Activated CD8-positive, alpha-beta memory T cell treated with anti-CD3 and anti-CD28 coated beads for 36 hours (primary cell): ENCODE measurements around the gene SF3B2. TPM values are rescaled to one million over a fixed set of nuclear protein-coding genes. Genes with fewer than 3 reads are reported as not detected.
"Not testable (repeated sequence)": the region's sequence is repeated elsewhere in the genome, so short reads cannot be mapped to it uniquely, and the experiment has no call there.

ENCODE experiments used
- CTCF ChIA-PET: fragments of 350-600 bp; sonication (Branson Sonifier 250); formaldehyde crosslinking; loops from one replicate; lab custom pipeline; 2021; ENCODE audit warnings: antibody characterized with exemption; lab: Charles Lee
- POLR2A ChIA-PET: fragments of 350-600 bp; sonication (Branson Sonifier 250); formaldehyde crosslinking; loops from one replicate; lab custom pipeline; 2021; ENCODE audit warnings: antibody characterized with exemption; lab: Charles Lee
- total RNA-seq, 2 experiments: library from RNA; stranded (reverse); gene quantifications; one replicate each; pipeline ENCODE4 v1.2.3, GENCODE V29; 2021

The SF3B2 gene
- total RNA-seq = 100 to 1,000 TPM; 259 to 261 TPM

DNA sequence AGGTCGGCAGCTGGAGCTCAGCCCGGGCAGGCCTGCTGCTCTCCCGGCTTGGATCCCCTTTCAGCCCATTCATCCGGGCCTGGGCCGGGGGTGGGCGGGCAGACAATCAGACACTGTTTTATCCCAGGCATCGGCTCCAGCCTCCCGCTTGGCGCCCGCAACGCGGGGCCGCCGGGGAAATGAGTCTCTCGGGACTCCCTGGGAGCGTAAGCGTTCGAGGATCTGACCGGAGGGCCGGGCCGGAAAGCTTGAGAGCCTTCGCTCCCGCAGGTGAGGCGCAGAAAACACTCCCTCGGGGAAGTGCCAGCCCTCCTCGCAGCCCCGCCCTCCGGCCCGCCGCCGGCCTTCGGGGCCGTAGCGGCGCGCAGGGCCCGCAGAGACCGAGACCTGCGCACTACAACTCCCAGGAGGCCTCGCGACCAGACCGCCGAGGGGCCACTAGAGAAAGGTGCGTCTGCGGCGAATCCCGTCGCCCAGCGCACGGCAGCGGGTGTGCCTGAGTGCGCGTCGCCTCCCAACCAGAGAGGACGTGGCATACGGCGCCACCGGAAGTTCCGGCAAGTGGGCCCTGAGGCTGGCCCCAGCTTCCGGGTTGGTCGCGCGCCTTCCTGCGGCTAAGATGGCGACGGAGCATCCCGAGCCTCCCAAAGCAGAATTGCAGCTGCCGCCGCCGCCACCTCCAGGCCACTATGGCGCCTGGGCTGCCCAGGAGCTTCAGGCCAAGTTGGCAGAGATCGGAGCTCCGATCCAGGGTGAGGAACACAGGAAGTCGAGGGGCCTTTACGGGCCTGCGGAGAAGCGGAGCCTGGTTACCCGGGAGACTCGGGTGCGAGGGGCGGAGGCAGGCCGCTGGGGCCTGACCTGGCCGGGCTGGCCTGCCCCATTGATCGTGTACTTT, at the start of gene SF3B2:
SF3B2 (plus strand) TSS at position 599 of the 898 bp plus-strand sequence; CDS start at position 620, 21 bp downstream.
- ChIA-PET POLR2A (interaction anchor here (0.6 to 1.9 kb wide), 7 partner anchors 8 to 1562 kb away, joined by 3 to 14 read pairs (median 4); partner anchors contain the start of gene PACS1), CTCF (interaction anchor here (0.8 to 6.2 kb wide), 7 partner anchors 8 to 82 kb away, joined by 3 to 40 read pairs (median 3); partner anchors contain the start of genes CST6 and PACS1)

- CTCF ChIA-PET = interaction anchor here (0.7 to 1.2 kb wide), 3 partner anchors 19 to 144 kb away, joined by 3 to 5 read pairs (median 3); partner anchors contain the start of gene CFL1
- POLR2A ChIA-PET = interaction anchor here (0.6 to 1.5 kb wide), 3 partner anchors 24 to 112 kb away, joined by 3 to 7 read pairs (median 4); partner anchors contain the start of genes CCDC85B and FOSL1
These were observed 49.4 kb upstream of the SF3B2 start for GRCh38 chr11:66002648-66003225.

- ChIA-PET CTCF (no interaction called here), POLR2A (interaction anchor here (0.6 to 1.5 kb wide), 2 partner anchors 25 to 113 kb away, joined by 4 to 7 read pairs; partner anchors contain the start of gene CCDC85B)
These were observed 48.9 kb upstream of the SF3B2 start for GRCh38 chr11:66003291-66003690.

GRCh38 chr11:66004186-66004585, 48.0 kb upstream of the SF3B2 start:
- ChIA-PET POLR2A (no interaction called here), CTCF (no interaction called here)

GRCh38 chr11:66006134-66006890, 45.9 kb upstream of the SF3B2 start:
- ChIA-PET POLR2A (interaction anchor here (0.5 kb wide), 1 partner anchor 78 kb away, joined by 6 read pairs; no protein-coding TSS in a partner anchor), CTCF (no interaction called here)

- CTCF ChIA-PET = no interaction called here
- POLR2A ChIA-PET = no interaction called here
These were observed 45.3 kb upstream of the SF3B2 start for GRCh38 chr11:66006891-66007176.

- ChIA-PET CTCF (no interaction called here), POLR2A (no interaction called here)
These were observed 44.9 kb upstream of the SF3B2 start for GRCh38 chr11:66007201-66007634.

DNA sequence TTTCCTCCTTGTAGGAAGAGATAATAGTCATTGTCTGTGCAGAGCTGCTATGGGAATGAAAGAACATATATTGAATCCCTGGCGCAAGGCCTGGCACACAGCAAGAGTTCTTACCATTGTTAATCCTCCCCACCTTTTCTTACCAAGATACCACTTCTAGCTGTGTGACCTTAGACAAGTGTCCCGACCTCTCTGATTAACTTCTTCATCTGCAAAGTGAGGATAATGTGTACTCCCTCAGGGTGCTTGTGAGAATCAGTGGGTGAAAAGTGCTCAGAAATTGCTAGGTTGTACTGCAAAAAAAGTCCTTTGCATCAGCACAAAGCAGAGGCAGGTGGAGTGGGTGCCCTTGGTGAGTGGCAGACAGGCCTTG, 44.1 kb upstream of the SF3B2 start:
- ChIA-PET POLR2A (no interaction called here), CTCF (interaction anchor here (1.0 to 2.4 kb wide), 4 partner anchors 14 to 296 kb away, joined by 3 to 13 read pairs (median 5); partner anchors contain the start of genes CATSPER1 and KAT5)

GRCh38 chr11:66008468-66009101, 43.6 kb upstream of the SF3B2 start:
- ChIA-PET POLR2A (interaction anchor here (0.6 kb wide), 1 partner anchor 150 kb away, joined by 4 read pairs; no protein-coding TSS in a partner anchor), CTCF (interaction anchor here (0.7 to 2.4 kb wide), 5 partner anchors 14 to 297 kb away, joined by 3 to 13 read pairs (median 4); partner anchors contain the start of genes CATSPER1 and KAT5)

- POLR2A ChIA-PET = not testable (repeated sequence)
- CTCF ChIA-PET = interaction anchor here (1.2 to 2.4 kb wide), 2 partner anchors 12 to 22 kb away, joined by 5 to 13 read pairs; no protein-coding TSS in a partner anchor
These were observed 42.1 kb upstream of the SF3B2 start for GRCh38 chr11:66010036-66010435.

- ChIA-PET CTCF (interaction anchor here (0.7 to 3.5 kb wide), 3 partner anchors 11 to 57 kb away, joined by 3 to 17 read pairs (median 3); no protein-coding TSS in a partner anchor), POLR2A (interaction anchor here (0.6 to 0.9 kb wide), 5 partner anchors 52 to 290 kb away, joined by 3 to 4 read pairs (median 4); partner anchors contain the start of genes CFL1 and YIF1A)
These were observed 40.9 kb upstream of the SF3B2 start for GRCh38 chr11:66011239-66011784.

GRCh38 chr11:66011785-66012303, 40.3 kb upstream of the SF3B2 start, which contains the start of gene CST6:
CST6 (plus strand) TSS chr11:66012008; CDS start chr11:66012045, 37 bp downstream.
- ChIA-PET CTCF (interaction anchor here (0.7 to 3.5 kb wide), 3 partner anchors 11 to 57 kb away, joined by 3 to 17 read pairs (median 3); no protein-coding TSS in a partner anchor), POLR2A (interaction anchor here (0.6 to 0.9 kb wide), 5 partner anchors 51 to 290 kb away, joined by 3 to 4 read pairs (median 4); partner anchors contain the start of genes CFL1 and YIF1A)

- POLR2A ChIA-PET = no interaction called here
- CTCF ChIA-PET = interaction anchor here (1.3 to 3.5 kb wide), 2 partner anchors 10 to 39 kb away, joined by 3 to 17 read pairs; no protein-coding TSS in a partner anchor
These were observed 39.7 kb upstream of the SF3B2 start for GRCh38 chr11:66012371-66012945.

DNA sequence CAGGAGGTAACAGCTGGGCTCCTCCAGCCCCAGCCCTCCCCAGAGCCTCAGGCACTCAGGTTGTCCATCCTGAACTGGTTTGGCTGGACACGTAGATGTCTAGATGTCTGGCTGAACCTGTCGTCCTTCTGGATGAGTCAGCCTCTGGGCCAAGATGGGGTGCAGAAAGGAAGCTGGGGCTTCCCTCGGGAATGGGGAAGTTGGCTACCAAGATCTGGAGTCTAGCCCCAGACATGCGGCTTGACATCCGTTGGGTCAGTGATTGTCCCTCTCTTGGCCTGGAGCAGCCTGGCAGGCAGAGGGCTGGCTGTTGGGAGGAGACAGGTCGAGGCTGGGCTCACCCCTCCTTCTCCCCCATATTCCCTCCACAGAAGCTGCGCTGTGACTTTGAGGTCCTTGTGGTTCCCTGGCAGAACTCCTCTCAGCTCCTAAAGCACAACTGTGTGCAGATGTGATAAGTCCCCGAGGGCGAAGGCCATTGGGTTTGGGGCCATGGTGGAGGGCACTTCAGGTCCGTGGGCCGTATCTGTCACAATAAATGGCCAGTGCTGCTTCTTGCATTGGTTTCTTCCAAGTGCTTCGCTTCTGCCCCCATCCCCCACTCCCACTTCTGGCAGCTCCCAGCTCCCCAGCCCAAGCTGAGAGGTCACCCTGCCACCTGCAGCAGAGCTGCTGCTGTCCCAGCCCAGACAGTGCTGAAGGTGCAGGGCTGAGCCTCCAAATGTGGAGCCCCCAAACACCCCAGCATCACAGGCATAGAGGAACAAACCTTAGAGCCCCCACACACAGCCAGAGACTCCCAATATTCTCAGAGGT, 39.0 kb upstream of the SF3B2 start:
- POLR2A ChIA-PET = no interaction called here
- CTCF ChIA-PET = interaction anchor here (0.9 to 3.5 kb wide), 2 partner anchors 10 to 12 kb away, joined by 3 to 17 read pairs; no protein-coding TSS in a partner anchor

- ChIA-PET POLR2A (no interaction called here), CTCF (interaction anchor here (0.9 to 3.5 kb wide), 2 partner anchors 9 to 13 kb away, joined by 3 to 17 read pairs; no protein-coding TSS in a partner anchor)
These were observed 38.4 kb upstream of the SF3B2 start for GRCh38 chr11:66013762-66014100.
